Measurements from ENCODE around the gene RNF187.

GRCh38 chr1:228446852-228447251 is 40.3 kb upstream of the RNF187 start:
- TF ChIP-seq PATZ1 (CRISPR knock-in tag; IDR thresholded peaks at IDR 0.05; ENCODE audit: borderline replicate concordance), result no peak
- TF ChIP-seq RARB (CRISPR knock-in tag; IDR thresholded peaks at IDR 0.05), result no peak
- TF ChIP-seq CSDC2 (CRISPR knock-in tag; IDR thresholded peaks at IDR 0.05), result no peak
- no peak for TF ChIP-seq ZFP3 (CRISPR knock-in tag; IDR thresholded peaks at IDR 0.05)
- no peak for TF ChIP-seq GLIS3 (CRISPR knock-in tag; IDR thresholded peaks at IDR 0.05)
- TF ChIP-seq ESRRG (CRISPR knock-in tag; IDR thresholded peaks at IDR 0.05), result no peak

Measured in SK-N-SH treated with all-trans-retinoic acid at 6 μM for 48 hours (cell line).